Trophoblast cell (in vitro differentiated cells and primary cell): Measurements from ENCODE around the gene ID2.

Experiments
- DNase-seq, 2 donors: peaks; one replicate each; pipeline ENCODE4 v3.0.0-alpha.2; 2016
- H2AFZ ChIP-seq: 2 replicates; pipeline ENCODE4 v1.6.1; 2013; ENCODE audit warnings: low read length, moderate library complexity, mild to moderate bottlenecking; ENCODE audit not compliant: insufficient read depth, poor library complexity
- H2AK5ac ChIP-seq: 2 replicates; pipeline ENCODE4 v1.6.1; 2013; ENCODE audit warnings: mild to moderate bottlenecking, low read length
- H2BK120ac ChIP-seq: 2 replicates; pipeline ENCODE4 v1.6.1; 2013; ENCODE audit warnings: low read length, mild to moderate bottlenecking, moderate library complexity; ENCODE audit not compliant: insufficient read depth, poor library complexity
- H2BK12ac ChIP-seq: 2 replicates; pipeline ENCODE4 v1.6.1; 2013; ENCODE audit warnings: mild to moderate bottlenecking, low read length, moderate library complexity
- H2BK5ac ChIP-seq: 2 replicates; pipeline ENCODE4 v1.6.1; 2013; ENCODE audit warnings: low read length, low read depth, moderate library complexity, mild to moderate bottlenecking; ENCODE audit not compliant: poor library complexity
- H3K14ac ChIP-seq: 2 replicates; pipeline ENCODE4 v1.6.1; 2013; ENCODE audit warnings: mild to moderate bottlenecking, low read length
- H3K18ac ChIP-seq: 2 replicates; pipeline ENCODE4 v1.6.1; 2013; ENCODE audit warnings: mild to moderate bottlenecking, low read length
- H3K23ac ChIP-seq: 2 replicates; pipeline ENCODE4 v1.6.1; 2013; ENCODE audit warnings: low read length
- H3K27ac ChIP-seq: 2 replicates; pipeline ENCODE4 v1.5.1; 2013; ENCODE audit warnings: low read depth, mild to moderate bottlenecking, inconsistent platforms, low read length, moderate library complexity
- H3K27me3 ChIP-seq: 2 replicates; pipeline ENCODE4 v1.6.1; 2013; ENCODE audit warnings: inconsistent platforms, mild to moderate bottlenecking, low read length, moderate library complexity; ENCODE audit not compliant: insufficient read depth
- H3K36me3 ChIP-seq, 2 experiments: 1 replicate in 1 of 2; 2 replicates in 1 of 2; pipeline ENCODE4 v1.6.1; 2013; ENCODE audit warnings: low read length in 2 of 2, mild to moderate bottlenecking in 2 of 2, moderate library complexity in 1 of 2; ENCODE audit not compliant: insufficient read depth in 2 of 2, control insufficient read depth in 1 of 2
- H3K4ac ChIP-seq: 2 replicates; pipeline ENCODE4 v1.6.1; 2013; ENCODE audit warnings: low read depth, mild to moderate bottlenecking, low read length, moderate library complexity
- H3K4me1 ChIP-seq, 2 experiments: 1 replicate in 1 of 2; 2 replicates in 1 of 2; pipeline ENCODE4 v1.6.1; 2013; ENCODE audit warnings: low read length in 2 of 2, mild to moderate bottlenecking in 2 of 2, moderate library complexity in 1 of 2; ENCODE audit not compliant: insufficient read depth in 2 of 2, control insufficient read depth in 1 of 2
- H3K4me2 ChIP-seq: 2 replicates; pipeline ENCODE4 v1.6.1; 2013; ENCODE audit warnings: inconsistent platforms, mild to moderate bottlenecking, low read length, moderate library complexity
- H3K4me3 ChIP-seq: 2 replicates; pipeline ENCODE4 v1.5.1; 2013; ENCODE audit warnings: mild to moderate bottlenecking, low read depth, low read length, inconsistent platforms
- H3K79me1 ChIP-seq: one replicate; pipeline ENCODE4 v1.6.1; 2013; ENCODE audit warnings: low read length
- H3K79me2 ChIP-seq: 2 replicates; pipeline ENCODE4 v1.6.1; 2013; ENCODE audit warnings: low read length, mild to moderate bottlenecking; ENCODE audit not compliant: control insufficient read depth, insufficient read depth, poor library complexity
- H3K9ac ChIP-seq: 2 replicates; pipeline ENCODE4 v1.6.1; 2013; ENCODE audit warnings: mild to moderate bottlenecking, low read length
- H3K9me3 ChIP-seq: 2 replicates; pipeline ENCODE4 v1.6.1; 2013; ENCODE audit warnings: low read depth, mild to moderate bottlenecking, control low read depth, inconsistent platforms, low read length; ENCODE audit not compliant: insufficient read depth
- H4K12ac ChIP-seq: 2 replicates; pipeline ENCODE4 v1.6.1; 2013; ENCODE audit warnings: low read depth, mild to moderate bottlenecking, low read length, moderate library complexity
- H4K8ac ChIP-seq: 2 replicates; pipeline ENCODE4 v1.6.1; 2013; ENCODE audit warnings: low read depth, mild to moderate bottlenecking, low read length, moderate library complexity
- H4K91ac ChIP-seq: one replicate; pipeline ENCODE4 v1.6.1; 2013; ENCODE audit warnings: low read depth, mild to moderate bottlenecking, low read length, moderate library complexity
- WGBS: extraction: QIAGEN DNeasy Blood & Tissue Kit; methylation state at CpG from one replicate; pipeline ENCODE4 v1.1.7; 2013; ENCODE audit warnings: missing lambda C conversion rate; ENCODE audit not compliant: insufficient read length, insufficient coverage; ENCODE audit errors: extremely low coverage; 5-methylcytosine and 5-hydroxymethylcytosine counted together

ID2 gene

GRCh38 chr2:8658064-8658862, 23.6 kb upstream of the ID2 start:
- Histone ChIP-seq H3K36me3 (no peaks in the 10 kb centered on the region), H4K8ac (no peak overlapping the region), H3K9ac (no peak overlapping the region), H3K4me3 (no peak overlapping the region), H2BK12ac (peak overlapping the region; percentile 32), H2AFZ (no peak overlapping the region), H3K14ac (no peak overlapping the region), H3K4me1 (peaks cover 8 to 14% of the 10 kb centered on the region in 2 experiments), H4K12ac (no peak overlapping the region), H3K4ac (no peak overlapping the region), H2BK120ac (no peak overlapping the region), H2AK5ac (peak overlapping the region; percentile 24), H3K79me2 (no peaks in the 10 kb centered on the region), H3K27me3 (no peaks in the 10 kb centered on the region), H4K91ac (no peak overlapping the region), H3K23ac (no peak overlapping the region), H3K79me1 (peaks cover 5% of the 10 kb centered on the region), H3K4me2 (no peak overlapping the region), H3K27ac (no peak overlapping the region), H3K18ac (no peak overlapping the region), H2BK5ac (no peak overlapping the region), H3K9me3 (peaks cover 2% of the 10 kb centered on the region)
- WGBS, result no CpG with 5 or more reads among the region's 22 CpGs
- DNase-seq, result no peak

GRCh38 chr2:8659092-8659734, 22.6 kb upstream of the ID2 start:
- Histone ChIP-seq H4K91ac (no peak overlapping the region), H3K14ac (no peak overlapping the region), H3K4me3 (no peak overlapping the region), H3K9me3 (peaks cover 2% of the 10 kb centered on the region), H3K79me1 (peaks cover 7% of the 10 kb centered on the region), H2AFZ (no peak overlapping the region), H3K23ac (no peak overlapping the region), H3K27me3 (no peaks in the 10 kb centered on the region), H3K9ac (no peak overlapping the region), H4K8ac (no peak overlapping the region), H3K36me3 (no peaks in the 10 kb centered on the region), H2AK5ac (no peak overlapping the region), H3K4ac (no peak overlapping the region), H3K4me2 (no peak overlapping the region), H3K18ac (no peak overlapping the region), H3K4me1 (peaks cover 6 to 14% of the 10 kb centered on the region in 2 experiments), H3K79me2 (no peaks in the 10 kb centered on the region), H2BK120ac (no peak overlapping the region), H2BK12ac (peak overlapping the region; percentile 42), H3K27ac (no peak overlapping the region), H4K12ac (no peak overlapping the region), H2BK5ac (no peak overlapping the region)
- no CpG with 5 or more reads among the region's 10 CpGs for WGBS
- no peak for DNase-seq

- H2BK5ac ChIP-seq, result no peak overlapping the region
- no peak for DNase-seq
- no peak overlapping the region for H2BK120ac ChIP-seq
- H3K27me3 ChIP-seq, result no peaks in the 10 kb centered on the region
- H4K8ac ChIP-seq, result no peak overlapping the region
- H3K79me2 ChIP-seq, result no peaks in the 10 kb centered on the region
- no peak overlapping the region for H2AFZ ChIP-seq
- H2BK12ac ChIP-seq, result peak overlapping the region; percentile 20
- no peak overlapping the region for H3K14ac ChIP-seq
- H3K4me2 ChIP-seq, result no peak overlapping the region
- peak overlapping the region; percentile 11 for H4K91ac ChIP-seq
- H3K9ac ChIP-seq, result no peak overlapping the region
- H3K9me3 ChIP-seq, result peaks cover 2% of the 10 kb centered on the region
- peaks cover 7% of the 10 kb centered on the region for H3K79me1 ChIP-seq
- H3K18ac ChIP-seq, result no peak overlapping the region
- no peak overlapping the region for H3K4ac ChIP-seq
- no peak overlapping the region for H4K12ac ChIP-seq
- H3K23ac ChIP-seq, result no peak overlapping the region
- H2AK5ac ChIP-seq, result peak overlapping the region; percentile 4
- H3K36me3 ChIP-seq, result no peaks in the 10 kb centered on the region
- H3K27ac ChIP-seq, result no peak overlapping the region
- no peak overlapping the region for H3K4me3 ChIP-seq
- WGBS, result no CpG with 5 or more reads among the region's 18 CpGs
- peaks cover 5 to 14% of the 10 kb centered on the region in 2 experiments for H3K4me1 ChIP-seq
Observed at GRCh38 chr2:8659735-8660492, 21.9 kb upstream of the ID2 start.

GRCh38 chr2:8661235-8661634, 20.6 kb upstream of the ID2 start:
- no peak for DNase-seq
- Histone ChIP-seq H3K23ac (no peak overlapping the region), H3K27me3 (no peaks in the 10 kb centered on the region), H2BK12ac (peak overlapping the region; percentile 56), H3K14ac (no peak overlapping the region), H3K18ac (no peak overlapping the region), H3K9me3 (peaks cover 2% of the 10 kb centered on the region), H3K4me1 (peaks cover 5 to 14% of the 10 kb centered on the region in 2 experiments), H2AK5ac (no peak overlapping the region), H4K12ac (no peak overlapping the region), H3K4me2 (no peak overlapping the region), H3K36me3 (no peaks in the 10 kb centered on the region), H3K9ac (no peak overlapping the region), H2AFZ (no peak overlapping the region), H3K4me3 (no peak overlapping the region), H2BK120ac (peak overlapping the region; percentile 41), H4K91ac (no peak overlapping the region), H3K79me2 (no peaks in the 10 kb centered on the region), H2BK5ac (no peak overlapping the region), H3K27ac (no peak overlapping the region), H3K4ac (no peak overlapping the region), H3K79me1 (peaks cover 7% of the 10 kb centered on the region), H4K8ac (no peak overlapping the region)
- no CpG with 5 or more reads among the region's 6 CpGs for WGBS
